Measurements from ENCODE around the gene RNF145.

Gene RNF145

DNA sequence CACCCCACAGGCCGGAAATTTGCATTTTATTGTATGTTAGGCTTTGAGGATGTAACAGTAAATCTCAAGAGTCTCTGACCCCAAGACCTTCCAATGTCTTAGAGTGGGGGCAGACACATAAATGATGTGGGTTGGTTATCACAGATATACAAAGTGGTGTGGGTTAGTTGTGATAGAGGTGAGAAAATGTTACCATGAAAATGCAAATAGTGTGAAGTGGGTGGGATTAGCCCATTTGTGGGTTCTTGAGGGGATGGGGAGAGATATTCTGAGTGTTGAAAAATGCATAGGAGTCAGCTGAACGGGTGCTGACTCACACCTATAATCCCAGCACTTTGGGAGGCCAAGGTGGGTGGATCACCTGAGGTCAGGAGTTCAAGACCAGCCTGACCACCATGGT, 7.9 kb upstream of the RNF145 start:
- DNase-seq, result no peak

DNA sequence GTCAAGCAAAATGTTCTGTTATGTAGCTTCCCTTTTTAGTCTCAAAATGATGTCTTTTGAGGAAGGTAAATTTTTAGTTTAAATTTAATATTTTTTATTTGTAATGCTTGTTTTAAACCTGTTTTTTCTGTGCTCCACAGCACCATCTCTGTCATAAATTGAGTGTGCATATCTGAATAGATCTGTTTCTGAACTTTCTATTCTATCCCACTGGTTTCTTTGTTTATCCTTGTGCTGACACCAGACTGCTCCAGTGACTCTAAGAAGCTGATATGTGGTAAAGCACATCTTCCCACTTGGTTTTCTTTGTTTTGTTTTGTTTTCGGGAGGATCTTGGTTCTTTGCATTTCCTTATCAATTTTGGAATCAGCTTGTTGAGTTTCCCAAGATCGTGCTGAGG, 7.1 kb upstream of the RNF145 start:
- DNase-seq, result no peak

GRCh38 chr5:159215886-159216285, 6.5 kb upstream of the RNF145 start:
- DNase-seq, result no peak

- no peak for DNase-seq
These were observed 5.3 kb upstream of the RNF145 start for GRCh38 chr5:159214486-159215271.

DNA sequence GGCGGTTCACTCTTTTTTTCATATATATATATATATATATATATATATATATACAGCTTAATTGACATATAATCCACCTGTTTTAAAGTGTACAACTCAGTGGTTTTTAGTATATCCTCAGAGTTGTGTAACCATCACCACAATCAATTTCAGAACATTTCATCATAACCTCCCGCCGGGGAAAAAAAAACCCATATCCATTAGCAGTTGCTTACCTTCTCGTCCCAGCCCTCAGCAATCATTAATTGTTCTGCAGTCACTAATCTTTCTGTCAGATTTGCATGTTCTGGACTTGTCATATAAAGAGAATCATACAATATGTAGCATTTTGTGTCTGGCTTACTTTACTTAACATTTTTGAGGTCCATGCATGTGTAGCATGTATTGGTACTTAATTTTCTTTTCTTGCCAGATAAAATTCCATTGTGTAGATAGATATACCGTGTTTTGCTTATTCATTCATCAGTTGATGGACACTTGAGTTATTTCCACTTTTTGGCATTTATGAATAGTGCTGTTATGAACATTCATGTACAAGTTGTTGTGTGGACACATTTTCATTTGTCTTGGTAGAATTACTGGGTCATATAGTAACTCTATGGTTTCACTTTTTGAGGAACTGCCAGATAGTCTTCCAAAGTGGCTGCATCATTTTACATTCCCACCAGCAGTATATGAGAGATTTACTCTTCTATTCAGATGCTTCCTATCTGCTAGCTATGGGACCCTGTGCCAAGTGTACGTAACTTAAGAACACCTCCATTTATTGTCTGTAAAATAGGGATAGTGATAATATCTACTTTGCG, 3.5 kb upstream of the RNF145 start:
- no peak for DNase-seq

- no peak for DNase-seq
These were observed 2.4 kb upstream of the RNF145 start for GRCh38 chr5:159211729-159212174.

DNA sequence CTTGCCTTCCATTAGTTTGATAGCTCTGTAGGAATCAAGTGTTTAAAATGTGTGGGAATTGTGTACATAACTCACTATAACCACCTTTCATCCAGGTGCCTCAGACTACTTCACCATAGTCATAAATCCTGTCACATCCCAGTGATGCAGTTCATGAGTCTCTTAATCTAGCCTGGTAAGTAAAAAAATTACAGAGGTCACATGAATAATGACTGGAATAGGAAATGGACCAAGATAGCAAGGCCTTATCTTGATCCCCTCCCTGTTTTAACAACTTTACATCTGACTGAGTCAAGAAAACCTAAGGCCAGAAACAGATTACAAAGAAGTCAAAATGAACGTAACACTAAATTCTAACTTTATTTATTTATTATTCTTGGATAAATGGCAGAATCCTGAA, 1.5 kb upstream of the RNF145 start:
- DNase-seq, result no peak

GRCh38 chr5:159210210-159210661, 883 bp upstream of the RNF145 start:
- peak; percentile 90 for DNase-seq

DNA sequence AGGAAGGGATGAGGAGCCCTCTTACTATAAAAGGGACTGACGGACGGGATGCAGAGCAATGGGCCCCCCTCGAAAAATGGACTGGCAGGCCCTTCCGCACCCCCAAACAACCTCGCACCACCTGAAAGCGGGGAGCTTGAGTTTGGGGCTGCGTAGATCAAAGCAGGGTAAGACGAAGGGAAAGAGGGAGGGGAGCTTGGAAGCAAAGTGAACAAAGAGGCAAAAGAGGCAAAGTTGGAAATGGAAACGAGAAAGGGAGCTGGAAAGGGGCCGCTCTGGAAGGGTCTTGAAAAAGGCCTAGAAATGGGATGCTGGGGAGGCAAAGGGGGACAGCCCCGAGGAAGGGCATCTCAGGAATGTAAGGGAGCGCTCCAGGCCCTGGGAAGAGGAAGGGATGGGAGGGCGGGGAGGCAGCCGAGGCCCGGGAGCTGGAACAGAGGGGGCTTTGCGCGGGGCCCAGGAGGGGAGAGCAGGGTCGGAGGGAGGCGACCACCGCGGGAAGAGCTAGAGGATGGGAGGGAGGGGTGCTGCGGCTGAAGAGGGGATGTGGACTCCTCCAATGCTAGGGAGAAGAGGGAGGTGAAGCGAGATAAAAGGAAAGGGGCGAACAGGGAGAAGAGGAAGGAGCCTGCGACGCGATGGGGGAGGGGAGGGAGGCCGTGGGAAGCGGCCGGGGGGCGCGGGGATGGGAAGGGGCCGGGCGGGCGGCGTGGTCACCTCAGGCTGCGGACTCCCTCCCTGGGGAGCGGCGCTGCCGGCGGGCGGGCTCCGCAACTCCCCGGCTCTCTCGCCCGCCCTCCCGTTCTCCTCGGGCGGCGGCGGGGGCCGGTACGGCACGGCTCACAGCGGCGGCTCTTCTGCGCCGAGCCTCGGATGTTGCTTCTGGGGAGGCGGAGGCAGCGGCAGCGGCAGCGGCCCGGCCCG, 577 bp downstream of the RNF145 start:
- no peak for DNase-seq

DNA sequence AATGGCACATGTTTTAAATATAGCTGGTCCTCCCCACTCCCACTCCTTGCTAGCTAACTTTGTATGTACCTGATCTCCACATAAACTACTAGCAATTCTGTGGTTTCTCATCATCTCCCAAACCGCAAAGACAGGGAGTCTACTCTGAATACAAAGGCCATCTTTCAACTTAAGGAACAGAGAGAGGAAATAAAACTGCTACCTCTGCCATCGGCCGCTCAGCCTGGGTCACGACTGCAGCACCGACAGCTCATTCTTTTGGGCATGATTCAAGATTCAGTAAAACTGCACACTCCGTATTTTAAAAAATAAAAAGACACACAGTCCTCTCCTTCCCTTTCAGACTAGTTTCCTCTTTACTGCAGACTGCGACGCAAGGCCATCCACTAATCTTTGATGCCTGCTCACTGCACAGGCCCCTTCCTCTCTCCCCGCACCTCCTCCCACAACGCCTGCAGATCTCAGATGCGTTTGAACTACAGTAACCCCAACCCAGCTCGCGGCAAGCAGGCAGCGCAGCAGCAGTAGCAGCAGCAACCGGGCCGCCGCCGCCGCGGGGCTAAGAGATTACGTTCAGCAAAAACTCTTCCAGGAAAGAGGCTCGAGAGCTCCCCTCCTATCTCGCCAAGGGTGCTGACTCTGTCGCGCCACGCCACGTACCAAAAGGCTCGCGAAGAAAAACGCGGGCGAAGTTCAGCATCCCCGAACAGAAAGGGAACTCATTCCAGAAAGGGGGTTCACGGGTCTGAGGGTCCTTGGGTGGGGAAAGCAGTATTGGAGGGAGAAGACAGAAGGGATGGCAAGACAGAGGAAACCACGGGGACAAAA, 1.5 kb downstream of the RNF145 start:
- DNase-seq, result peak; percentile 81

GRCh38 chr5:159207222-159207685, 2.1 kb downstream of the RNF145 start:
- DNase-seq, result no peak

DNA sequence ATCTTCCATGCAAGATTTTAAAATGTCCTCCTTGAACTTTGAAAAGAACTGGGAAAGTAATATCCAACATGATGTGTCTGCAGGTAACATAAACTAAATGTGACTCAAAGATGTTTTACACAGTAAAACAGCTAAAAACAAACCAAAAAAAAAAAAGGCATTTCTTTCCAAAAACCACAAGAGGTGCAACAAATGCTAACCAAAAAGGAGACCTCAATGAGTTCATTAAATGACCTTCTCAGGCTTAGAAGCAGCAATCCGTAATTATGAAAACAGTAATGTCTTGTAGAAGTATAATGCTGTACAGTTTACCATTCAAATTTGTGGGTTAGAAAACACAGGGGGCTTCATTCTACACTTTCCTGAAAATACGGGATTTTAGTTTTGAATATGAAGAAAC, 2.5 kb downstream of the RNF145 start:
- DNase-seq, result no peak

DNA sequence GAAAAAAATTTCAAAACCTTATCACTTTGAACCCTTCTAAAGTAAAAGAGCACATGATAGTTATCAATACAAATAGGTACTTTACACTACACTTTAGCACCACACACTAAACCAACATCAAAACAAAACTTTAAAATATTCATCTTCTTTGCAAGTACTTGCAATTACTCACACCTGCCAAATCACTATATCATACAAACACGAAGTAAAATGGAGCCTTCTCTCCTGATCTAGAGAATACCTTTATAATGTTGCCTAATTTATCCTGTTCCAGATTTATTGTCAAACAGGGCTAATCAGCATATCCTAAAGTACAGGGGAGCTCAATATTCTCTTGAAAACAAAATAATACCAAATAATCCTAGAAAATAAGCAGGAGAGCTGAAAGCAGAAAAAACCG, 3.0 kb downstream of the RNF145 start:
- DNase-seq, result no peak

DNA sequence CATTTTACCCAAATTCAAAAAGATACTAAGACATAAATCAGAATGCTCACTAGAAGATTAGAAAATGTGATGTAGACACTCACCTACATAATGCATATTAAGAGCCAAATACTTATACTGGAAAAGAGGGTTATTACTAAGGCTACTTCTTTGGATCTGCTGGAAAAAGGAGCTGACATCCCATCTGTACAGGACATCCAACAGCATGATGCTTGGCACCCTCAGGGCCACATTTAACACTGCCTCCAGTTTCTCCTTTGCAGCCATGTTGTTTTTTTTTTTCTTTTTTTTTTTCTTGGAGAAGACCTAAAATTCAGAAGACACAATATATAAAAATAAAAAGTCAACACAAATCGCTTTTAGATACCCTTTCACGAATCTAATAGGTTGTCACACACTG, 6.0 kb downstream of the RNF145 start:
- DNase-seq, result no peak

- DNase-seq, result no peak
These were observed 7.2 kb downstream of the RNF145 start for GRCh38 chr5:159202151-159202550.

- no peak for DNase-seq
These were observed 9.6 kb downstream of the RNF145 start for GRCh38 chr5:159199780-159200179.

- no peak for DNase-seq
These were observed 10.1 kb downstream of the RNF145 start for GRCh38 chr5:159199225-159199624.

- DNase-seq, result peak; percentile 40
These were observed 11.0 kb downstream of the RNF145 start for GRCh38 chr5:159198063-159199036.

DNA sequence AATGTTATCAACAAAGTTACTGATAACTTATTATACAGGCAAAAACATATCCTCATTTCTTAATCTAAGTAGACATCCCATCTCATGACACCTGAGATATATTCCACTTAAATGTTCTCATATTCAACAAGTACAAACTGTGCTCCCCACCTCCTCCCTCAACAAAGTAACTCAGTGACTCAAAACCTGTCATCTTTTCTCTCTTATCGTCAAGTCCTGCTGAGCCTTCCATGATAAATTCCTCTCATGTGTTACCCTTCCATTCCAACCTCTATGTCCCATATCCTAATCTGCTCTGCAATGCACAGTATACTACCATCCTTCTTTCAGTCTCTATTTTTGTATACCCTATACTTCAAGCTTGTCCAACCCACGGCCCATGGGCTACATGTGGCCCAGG, 13.6 kb downstream of the RNF145 start:
- DNase-seq, result no peak

GRCh38 chr5:159190170-159190569, 19.2 kb downstream of the RNF145 start:
- DNase-seq, result no peak

GRCh38 chr5:159189310-159189709, 20.0 kb downstream of the RNF145 start:
- no peak for DNase-seq
